Measurements from ENCODE around the gene APOL1.

Gene APOL1

GRCh38 chr22:36291831-36292740 lies 39.2 kb downstream of the APOL1 start:
- DNase-seq (ENCODE audit: low read depth), result no peak

GRCh38 chr22:36292823-36293530 lies 40.0 kb downstream of the APOL1 start:
- no peak for DNase-seq (ENCODE audit: low read depth)

GRCh38 chr22:36293606-36294292 lies 40.8 kb downstream of the APOL1 start:
- DNase-seq (ENCODE audit: low read depth), result no peak

GRCh38 chr22:36294293-36294620 lies 41.3 kb downstream of the APOL1 start:
- no peak for DNase-seq (ENCODE audit: low read depth)

- no peak for DNase-seq (ENCODE audit: low read depth)
Measured at GRCh38 chr22:36294801-36295200, 41.9 kb downstream of the APOL1 start.

- no peak for DNase-seq (ENCODE audit: low read depth)
Measured at GRCh38 chr22:36295247-36295646, 42.3 kb downstream of the APOL1 start.

GRCh38 chr22:36296690-36297089 lies 43.8 kb downstream of the APOL1 start:
- no peak for DNase-seq (ENCODE audit: low read depth)

GRCh38 chr22:36297568-36297967 lies 44.6 kb downstream of the APOL1 start:
- DNase-seq (ENCODE audit: low read depth), result no peak

GRCh38 chr22:36298118-36298517 lies 45.2 kb downstream of the APOL1 start:
- no peak for DNase-seq (ENCODE audit: low read depth)

- DNase-seq (ENCODE audit: low read depth), result no peak
Measured at GRCh38 chr22:36298601-36299000, 45.7 kb downstream of the APOL1 start.

GRCh38 chr22:36299295-36299694 lies 46.4 kb downstream of the APOL1 start:
- no peak for DNase-seq (ENCODE audit: low read depth)

GRCh38 chr22:36299911-36300310 lies 47.0 kb downstream of the APOL1 start:
- DNase-seq (ENCODE audit: low read depth), result no peak

- DNase-seq (ENCODE audit: low read depth), result no peak
Measured at GRCh38 chr22:36300396-36301212, 47.7 kb downstream of the APOL1 start.

- peak; percentile 75 for DNase-seq (ENCODE audit: low read depth)
Measured at GRCh38 chr22:36301384-36301828, 48.5 kb downstream of the APOL1 start.

- no peak for DNase-seq (ENCODE audit: low read depth)
Measured at GRCh38 chr22:36301851-36302250, 48.9 kb downstream of the APOL1 start.

- no peak for DNase-seq (ENCODE audit: low read depth)
Measured at GRCh38 chr22:36302439-36303114, 49.6 kb downstream of the APOL1 start.

- no peak for DNase-seq (ENCODE audit: low read depth)
Measured at GRCh38 chr22:36303115-36303467, 50.2 kb downstream of the APOL1 start.

GRCh38 chr22:36303874-36304273 lies 50.9 kb downstream of the APOL1 start:
- no peak for DNase-seq (ENCODE audit: low read depth)

GRCh38 chr22:36304429-36304828 lies 51.5 kb downstream of the APOL1 start:
- no peak for DNase-seq (ENCODE audit: low read depth)

- no peak for DNase-seq (ENCODE audit: low read depth)
Measured at GRCh38 chr22:36305813-36306212, 52.9 kb downstream of the APOL1 start.

- DNase-seq (ENCODE audit: low read depth), result no peak
Measured at GRCh38 chr22:36306227-36306626, 53.3 kb downstream of the APOL1 start.
